Measurements from ENCODE around the gene FANCE.
"Not testable (repeated sequence)": the region's sequence is repeated elsewhere in the genome, so short reads cannot be mapped to it uniquely, and the experiment has no call there.

The FANCE gene

DNA sequence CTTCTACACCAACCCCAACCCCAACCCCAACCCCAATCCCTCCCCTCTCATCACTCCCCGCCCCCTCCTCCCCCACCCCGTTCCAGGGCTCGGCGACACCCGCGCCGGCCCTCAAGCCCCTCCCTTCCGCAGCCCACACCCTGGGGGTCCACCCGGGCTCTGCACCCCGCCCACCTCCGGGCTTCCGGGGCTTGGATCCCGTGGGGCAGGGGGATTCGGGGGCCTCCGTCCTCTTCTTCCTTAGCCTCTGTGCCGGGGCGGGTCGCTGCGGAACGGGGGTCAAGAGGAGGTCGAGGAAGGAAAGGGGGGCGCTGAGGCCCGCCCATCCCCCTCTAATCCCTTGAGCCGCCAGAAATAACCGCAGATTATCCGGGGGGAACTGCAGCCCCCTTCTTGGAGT lies 59.9 kb downstream of the FANCE start:
- no peak for DNase-seq (ENCODE audit: low read depth in 2 of 2)
- no peak overlapping the region for H3K4me3 ChIP-seq (replicated peaks in 1 of 2; ENCODE audit: low read depth in 2 of 2, low read length in 2 of 2)
- TF ChIP-seq, protein P1, sequence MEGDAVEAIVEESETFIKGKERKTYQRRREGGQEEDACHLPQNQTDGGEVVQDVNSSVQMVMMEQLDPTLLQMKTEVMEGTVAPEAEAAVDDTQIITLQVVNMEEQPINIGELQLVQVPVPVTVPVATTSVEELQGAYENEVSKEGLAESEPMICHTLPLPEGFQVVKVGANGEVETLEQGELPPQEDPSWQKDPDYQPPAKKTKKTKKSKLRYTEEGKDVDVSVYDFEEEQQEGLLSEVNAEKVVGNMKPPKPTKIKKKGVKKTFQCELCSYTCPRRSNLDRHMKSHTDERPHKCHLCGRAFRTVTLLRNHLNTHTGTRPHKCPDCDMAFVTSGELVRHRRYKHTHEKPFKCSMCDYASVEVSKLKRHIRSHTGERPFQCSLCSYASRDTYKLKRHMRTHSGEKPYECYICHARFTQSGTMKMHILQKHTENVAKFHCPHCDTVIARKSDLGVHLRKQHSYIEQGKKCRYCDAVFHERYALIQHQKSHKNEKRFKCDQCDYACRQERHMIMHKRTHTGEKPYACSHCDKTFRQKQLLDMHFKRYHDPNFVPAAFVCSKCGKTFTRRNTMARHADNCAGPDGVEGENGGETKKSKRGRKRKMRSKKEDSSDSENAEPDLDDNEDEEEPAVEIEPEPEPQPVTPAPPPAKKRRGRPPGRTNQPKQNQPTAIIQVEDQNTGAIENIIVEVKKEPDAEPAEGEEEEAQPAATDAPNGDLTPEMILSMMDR (IDR thresholded peaks at IDR 0.05; ENCODE audit: low read depth, low read length): no peak

GRCh38 chr6:35512740-35513139 lies 60.6 kb downstream of the FANCE start, which contains the start of gene TULP1:
Gene TULP1 (minus strand): TSS chr6:35512896. CDS start chr6:35512858, 38 bp downstream.
- no peak within 1 kb of the TSS for H3K4me3 ChIP-seq (replicated peaks in 1 of 2; ENCODE audit: low read depth in 2 of 2, low read length in 2 of 2)
- DNase-seq (ENCODE audit: low read depth in 2 of 2): no peak
- TF ChIP-seq, protein P1 (IDR thresholded peaks at IDR 0.05; ENCODE audit: low read depth, low read length): no peak

DNA sequence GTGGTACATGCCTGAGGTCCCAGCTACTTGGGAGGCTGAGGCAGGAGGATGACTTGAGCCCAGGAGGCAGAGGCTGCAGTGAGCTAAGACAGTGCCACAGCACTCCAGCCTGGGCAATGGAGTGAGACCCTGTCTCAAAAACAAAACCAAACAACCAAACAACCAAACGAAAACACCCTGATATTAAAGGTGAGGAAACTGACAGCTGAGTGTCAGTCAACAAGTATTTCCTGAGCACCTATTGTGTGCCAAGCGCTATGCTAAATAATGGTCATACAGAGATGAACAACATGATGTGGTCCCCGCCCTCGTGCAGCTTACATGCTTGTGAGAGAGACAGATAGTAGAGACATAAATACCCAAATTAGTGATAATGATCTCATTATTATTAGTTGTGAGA lies 62.4 kb downstream of the FANCE start:
- no peak for DNase-seq (ENCODE audit: low read depth in 2 of 2)
- TF ChIP-seq, protein P1 (IDR thresholded peaks at IDR 0.05; ENCODE audit: low read depth, low read length): no peak
- H3K4me3 ChIP-seq (replicated peaks in 1 of 2; ENCODE audit: low read depth in 2 of 2, low read length in 2 of 2): no peak overlapping the region

DNA sequence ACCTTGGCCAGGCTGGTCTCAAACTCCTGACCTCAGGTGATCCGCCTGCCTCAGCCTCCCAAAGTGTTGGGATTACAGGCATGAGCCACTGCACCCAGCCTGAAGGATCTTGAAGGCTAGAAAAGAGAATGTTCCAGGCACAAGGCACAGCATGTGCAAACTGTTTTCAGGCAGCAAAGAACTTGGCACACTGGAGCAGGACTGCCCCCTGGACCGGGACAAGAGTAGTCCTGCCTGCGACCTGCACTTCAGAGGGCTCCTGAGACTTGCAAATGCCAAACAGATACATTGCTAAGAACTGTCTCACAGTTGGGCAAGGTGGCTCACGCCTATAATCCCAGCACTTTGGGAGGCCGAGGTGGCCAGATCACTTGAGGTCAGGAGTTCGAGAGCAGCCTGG lies 63.8 kb downstream of the FANCE start:
- H3K4me3 ChIP-seq (replicated peaks in 1 of 2; ENCODE audit: low read depth in 2 of 2, low read length in 2 of 2); DNase-seq (ENCODE audit: low read depth in 2 of 2): not testable (repeated sequence)
